ENCODE measurements around the gene SCUBE3. TPM values are rescaled to one million over a fixed set of nuclear protein-coding genes. Genes with fewer than 3 reads are reported as not detected.

Gene SCUBE3
- total RNA-seq, 2 experiments from 2014 or later, result not detected

- no peak overlapping the region for H3K4me3 Mint-ChIP-seq
- peaks cover 19% of the 10 kb centered on the region for H3K4me1 Mint-ChIP-seq
- H3K27me3 Mint-ChIP-seq, result peaks cover 8% of the 10 kb centered on the region
- H3K9me3 Mint-ChIP-seq, result no peaks in the 10 kb centered on the region
- ChIA-PET CTCF (interaction anchor here (1.8 kb wide), 1 partner anchor 27 kb away, joined by 7 read pairs; no protein-coding TSS in a partner anchor), POLR2A (interaction anchor here (2.0 kb wide), 1 partner anchor 12 kb away, joined by 10 read pairs; no protein-coding TSS in a partner anchor)
- H3K36me3 Mint-ChIP-seq (ENCODE audit: low read depth), result peaks cover 2% of the 10 kb centered on the region
- no peak overlapping the region for H3K27ac Mint-ChIP-seq
- no peak for DNase-seq
Observed at GRCh38 chr6:35174501-35174900, 39.3 kb upstream of the SCUBE3 start.

GRCh38 chr6:35176301-35177024, 37.3 kb upstream of the SCUBE3 start:
- no peak overlapping the region for H3K4me3 Mint-ChIP-seq
- no peaks in the 10 kb centered on the region for H3K36me3 Mint-ChIP-seq (ENCODE audit: low read depth)
- ChIA-PET CTCF (interaction anchor here (0.9 to 1.2 kb wide), 3 partner anchors 27 to 189 kb away, joined by 3 to 4 read pairs (median 3); no protein-coding TSS in a partner anchor), POLR2A (no interaction called here)
- no peaks in the 10 kb centered on the region for H3K9me3 Mint-ChIP-seq
- peaks cover 19% of the 10 kb centered on the region for H3K4me1 Mint-ChIP-seq
- no peak overlapping the region for H3K27ac Mint-ChIP-seq
- H3K27me3 Mint-ChIP-seq, result peaks cover 9% of the 10 kb centered on the region
- DNase-seq, result no peak

- ChIA-PET CTCF (interaction anchor here (0.9 to 1.2 kb wide), 2 partner anchors 28 to 190 kb away, joined by 3 to 4 read pairs; no protein-coding TSS in a partner anchor), POLR2A (no interaction called here)
- DNase-seq, result no peak
- Mint-ChIP-seq H3K27ac (no peak overlapping the region), H3K36me3 (ENCODE audit: low read depth) (no peaks in the 10 kb centered on the region), H3K9me3 (no peaks in the 10 kb centered on the region), H3K27me3 (peaks cover 11% of the 10 kb centered on the region), H3K4me3 (no peak overlapping the region), H3K4me1 (peaks cover 19% of the 10 kb centered on the region)
Observed at GRCh38 chr6:35177157-35177556, 36.6 kb upstream of the SCUBE3 start.

- Mint-ChIP-seq H3K36me3 (ENCODE audit: low read depth) (no peaks in the 10 kb centered on the region), H3K27me3 (peaks cover 11% of the 10 kb centered on the region), H3K27ac (no peak overlapping the region), H3K4me1 (peaks cover 19% of the 10 kb centered on the region), H3K9me3 (no peaks in the 10 kb centered on the region), H3K4me3 (no peak overlapping the region)
- DNase-seq, result no peak
- ChIA-PET POLR2A (no interaction called here), CTCF (no interaction called here)
Observed at GRCh38 chr6:35177596-35177995, 36.2 kb upstream of the SCUBE3 start.

- peaks cover 14% of the 10 kb centered on the region for H3K27me3 Mint-ChIP-seq
- ChIA-PET CTCF (interaction anchor here (0.5 to 1.7 kb wide), 3 partner anchors 27 to 200 kb away, joined by 4 to 5 read pairs (median 4); no protein-coding TSS in a partner anchor), POLR2A (no interaction called here)
- H3K4me3 Mint-ChIP-seq, result no peak overlapping the region
- DNase-seq, result no peak
- H3K27ac Mint-ChIP-seq, result no peak overlapping the region
- H3K36me3 Mint-ChIP-seq (ENCODE audit: low read depth), result no peaks in the 10 kb centered on the region
- H3K9me3 Mint-ChIP-seq, result no peaks in the 10 kb centered on the region
- H3K4me1 Mint-ChIP-seq, result peaks cover 18% of the 10 kb centered on the region
Observed at GRCh38 chr6:35178012-35178411, 35.7 kb upstream of the SCUBE3 start.

- DNase-seq, result no peak
- H3K27me3 Mint-ChIP-seq, result peaks cover 21% of the 10 kb centered on the region
- CTCF ChIA-PET, result interaction anchor here (1.3 to 1.7 kb wide), 4 partner anchors 26 to 39 kb away, joined by 3 to 5 read pairs (median 4); no protein-coding TSS in a partner anchor
- H3K27ac Mint-ChIP-seq, result no peak overlapping the region
- no peaks in the 10 kb centered on the region for H3K36me3 Mint-ChIP-seq (ENCODE audit: low read depth)
- no peak overlapping the region for H3K4me3 Mint-ChIP-seq
- peaks cover 6% of the 10 kb centered on the region for H3K4me1 Mint-ChIP-seq
- POLR2A ChIA-PET, result interaction anchor here (1.5 kb wide), 1 partner anchor 9 kb away, joined by 3 read pairs; no protein-coding TSS in a partner anchor
- H3K9me3 Mint-ChIP-seq, result no peaks in the 10 kb centered on the region
Observed at GRCh38 chr6:35178932-35179832, 34.6 kb upstream of the SCUBE3 start.

- ChIA-PET CTCF (interaction anchor here (1.5 to 1.6 kb wide), 2 partner anchors 33 to 40 kb away, joined by 4 read pairs; no protein-coding TSS in a partner anchor), POLR2A (interaction anchor here (1.5 kb wide), 1 partner anchor 10 kb away, joined by 3 read pairs; no protein-coding TSS in a partner anchor)
- H3K27ac Mint-ChIP-seq, result no peak overlapping the region
- no peaks in the 10 kb centered on the region for H3K9me3 Mint-ChIP-seq
- peaks cover 2% of the 10 kb centered on the region for H3K4me1 Mint-ChIP-seq
- H3K36me3 Mint-ChIP-seq (ENCODE audit: low read depth), result no peaks in the 10 kb centered on the region
- H3K27me3 Mint-ChIP-seq, result peaks cover 26% of the 10 kb centered on the region
- no peak for DNase-seq
- no peak overlapping the region for H3K4me3 Mint-ChIP-seq
Observed at GRCh38 chr6:35179901-35180535, 33.7 kb upstream of the SCUBE3 start.

- Mint-ChIP-seq H3K36me3 (ENCODE audit: low read depth) (no peaks in the 10 kb centered on the region), H3K27me3 (peaks cover 31% of the 10 kb centered on the region), H3K27ac (no peak overlapping the region), H3K4me3 (no peak overlapping the region), H3K9me3 (no peaks in the 10 kb centered on the region), H3K4me1 (peaks cover 2% of the 10 kb centered on the region)
- ChIA-PET POLR2A (no interaction called here), CTCF (no interaction called here)
- DNase-seq, result no peak
Observed at GRCh38 chr6:35181308-35181932, 32.3 kb upstream of the SCUBE3 start.

- DNase-seq, result no peak
- CTCF ChIA-PET, result no interaction called here
Observed at GRCh38 chr6:35181933-35182612, 31.7 kb upstream of the SCUBE3 start.

GRCh38 chr6:35183281-35183680, 30.5 kb upstream of the SCUBE3 start:
- POLR2A ChIA-PET, result no interaction called here
- Mint-ChIP-seq H3K4me1 (peaks cover 2% of the 10 kb centered on the region), H3K4me3 (no peak overlapping the region), H3K27ac (no peak overlapping the region), H3K9me3 (no peaks in the 10 kb centered on the region), H3K36me3 (ENCODE audit: low read depth) (no peaks in the 10 kb centered on the region), H3K27me3 (peaks cover 37% of the 10 kb centered on the region)
- CTCF ChIA-PET, result no interaction called here
- no peak for DNase-seq

More at GRCh38 chr6:35181933-35182612, 31.7 kb upstream of the SCUBE3 start:
- no peak overlapping the region for H3K27ac Mint-ChIP-seq
- peaks cover 2% of the 10 kb centered on the region for H3K4me1 Mint-ChIP-seq
- POLR2A ChIA-PET, result no interaction called here
- peaks cover 33% of the 10 kb centered on the region for H3K27me3 Mint-ChIP-seq
- H3K4me3 Mint-ChIP-seq, result no peak overlapping the region
- H3K36me3 Mint-ChIP-seq (ENCODE audit: low read depth), result no peaks in the 10 kb centered on the region
- no peaks in the 10 kb centered on the region for H3K9me3 Mint-ChIP-seq

GRCh38 chr6:35183935-35184334, 29.8 kb upstream of the SCUBE3 start:
- H3K27ac Mint-ChIP-seq, result no peak overlapping the region
- no peaks in the 10 kb centered on the region for H3K36me3 Mint-ChIP-seq (ENCODE audit: low read depth)
- POLR2A ChIA-PET, result no interaction called here
- CTCF ChIA-PET, result interaction anchor here (0.6 kb wide), 1 partner anchor 404 kb away, joined by 3 read pairs; no protein-coding TSS in a partner anchor
- peaks cover 37% of the 10 kb centered on the region for H3K27me3 Mint-ChIP-seq
- no peak overlapping the region for H3K4me3 Mint-ChIP-seq
- H3K4me1 Mint-ChIP-seq, result peaks cover 2% of the 10 kb centered on the region
- H3K9me3 Mint-ChIP-seq, result no peaks in the 10 kb centered on the region
- DNase-seq, result no peak
